B cell (primary cell): Measurements from ENCODE around the gene ATP1A4. TPM values are rescaled to one million over a fixed set of nuclear protein-coding genes. Genes with fewer than 3 reads are reported as not detected.

Experiments
- ATAC-seq: fragments of 200-7000 bp; cut with Tn5 transposase; one replicate; pipeline ENCODE4 v1.10.0; 2021; ENCODE audit warnings: low read depth, mild to moderate bottlenecking, moderate number of reproducible peaks, moderate library complexity
- CTCF ChIA-PET: fragments of 350-600 bp; sonication (Branson Sonifier 250); formaldehyde crosslinking; loops from one replicate; lab custom pipeline; 2021; ENCODE audit warnings: antibody characterized with exemption, inconsistent platforms; lab: Charles Lee
- POLR2A ChIA-PET: fragments of 350-600 bp; sonication (Branson Sonifier 250); formaldehyde crosslinking; loops from one replicate; lab custom pipeline; 2021; ENCODE audit warnings: antibody characterized with exemption; lab: Charles Lee
- DNase-seq: peaks from one replicate; pipeline ENCODE4 v3.0.0; 2013
- H2AFZ ChIP-seq: 2 replicates; pipeline ENCODE4 v1.6.1; 2012; ENCODE audit warnings: mild to moderate bottlenecking, low read depth, low read length; ENCODE audit not compliant: insufficient read depth, poor library complexity, severe bottlenecking
- H3K27ac ChIP-seq, 2 donors: 1 replicate in 1 of 2; 2 replicates in 1 of 2; pipeline ENCODE4 v1.5.1; 2012 to 2013; ENCODE audit warnings: low read length in 2 of 2, mild to moderate bottlenecking in 2 of 2, moderate library complexity in 1 of 2
- H3K27me3 ChIP-seq, 4 experiments: fragments of 200-600 bp in 1 of 4; sonication (generic) in 1 of 4; replicated peaks in 1 of 4; 1 replicate in 2 of 4; 2 replicates in 2 of 4; pipeline versions ENCODE4 v1.6.1 to v1.7.0; 2013 to 2016; ENCODE audit warnings: low read length in 3 of 4, mild to moderate bottlenecking in 2 of 4, mixed read lengths in 1 of 4, moderate library complexity in 1 of 4; ENCODE audit not compliant: insufficient read depth in 4 of 4, control insufficient read depth in 3 of 4; ENCODE audit errors: control extremely low read depth in 1 of 4
- H3K36me3 ChIP-seq, 2 experiments: replicated peaks in 1 of 2; 1 replicate in 1 of 2; 2 replicates in 1 of 2; pipeline versions ENCODE4 v1.6.1 to v1.7.1; 2013; ENCODE audit warnings: low read length in 1 of 2; ENCODE audit not compliant: insufficient read depth in 2 of 2, control insufficient read depth in 1 of 2; ENCODE audit errors: control extremely low read depth in 1 of 2, extremely low read depth in 1 of 2
- H3K4me1 ChIP-seq, 2 donors: fragments of 200-600 bp in 1 of 2; sonication (generic) in 1 of 2; 1 replicate in 1 of 2; 2 replicates in 1 of 2; pipeline versions ENCODE4 v1.5.1 to v1.6.1; 2013 to 2017; ENCODE audit warnings: low read length in 2 of 2; ENCODE audit not compliant: control insufficient read depth in 2 of 2, insufficient read depth in 2 of 2
- H3K4me2 ChIP-seq: replicated peaks from 2 replicates; pipeline ENCODE3; 2012; ENCODE audit warnings: mild to moderate bottlenecking, low read depth, low read length; ENCODE audit not compliant: poor library complexity, severe bottlenecking
- H3K4me3 ChIP-seq, 5 experiments: fragments of 200-600 bp in 1 of 5; sonication (generic) in 1 of 5; 1 replicate in 3 of 5; 2 replicates in 2 of 5; pipeline versions ENCODE4 v1.5.1 to v1.7.0; 2011 to 2016; ENCODE audit warnings: low read length in 4 of 5, mild to moderate bottlenecking in 4 of 5, low read depth in 2 of 5, control low read depth in 1 of 5, moderate library complexity in 1 of 5; ENCODE audit not compliant: insufficient read depth in 1 of 5; ENCODE audit errors: control extremely low read depth in 1 of 5, extremely low read depth in 1 of 5
- H3K79me2 ChIP-seq: fragments of 200-600 bp; sonication (generic); one replicate; pipeline ENCODE4 v1.6.0; 2016; ENCODE audit warnings: low read length; ENCODE audit not compliant: control insufficient read depth, insufficient read depth
- H3K9ac ChIP-seq: fragments of 200-600 bp; sonication (generic); 2 replicates; pipeline ENCODE4 v1.6.1; 2017; ENCODE audit warnings: mild to moderate bottlenecking, low read length, moderate library complexity
- H3K9me3 ChIP-seq, 3 donors: one replicate each; pipeline versions ENCODE4 v1.6.1 to v1.7.1; 2013; ENCODE audit warnings: low read length in 2 of 3; ENCODE audit not compliant: control insufficient read depth in 2 of 3, insufficient read depth in 1 of 3; ENCODE audit errors: control extremely low read depth in 1 of 3
- H4K20me1 ChIP-seq: 2 replicates; pipeline ENCODE4 v1.6.0; 2012; ENCODE audit warnings: mild to moderate bottlenecking, low read length; ENCODE audit not compliant: insufficient read depth, control insufficient read depth, poor library complexity, severe bottlenecking
- H3K27ac Mint-ChIP-seq: one replicate; pipeline ENCODE4 v1.8.0; 2021; ENCODE audit warnings: mixed read lengths
- H3K27me3 Mint-ChIP-seq: one replicate; pipeline ENCODE4 v1.8.0; 2021; ENCODE audit warnings: mixed read lengths
- H3K4me1 Mint-ChIP-seq: one replicate; pipeline ENCODE4 v1.8.0; 2021; ENCODE audit warnings: mixed read lengths
- H3K4me3 Mint-ChIP-seq: one replicate; pipeline ENCODE4 v1.8.0; 2021; ENCODE audit warnings: mixed read lengths
- H3K9me3 Mint-ChIP-seq: one replicate; pipeline ENCODE4 v1.8.0; 2022; ENCODE audit warnings: mixed read lengths; ENCODE audit not compliant: insufficient read depth
- EZH2 ChIP-seq: IDR thresholded peaks from 2 replicates; pipeline ENCODE4 v1.6.1; 2012; ENCODE audit warnings: borderline replicate concordance, low read depth, mild to moderate bottlenecking, moderate library complexity, low read length; ENCODE audit not compliant: insufficient read depth, poor library complexity, severe bottlenecking
- WGBS: methylation state at CpG from one replicate; pipeline ENCODE4 v1.1.5; 2013; ENCODE audit warnings: missing lambda C conversion rate; ENCODE audit not compliant: insufficient coverage; 5-methylcytosine and 5-hydroxymethylcytosine counted together
- intact Hi-C: fragments of 100-400 bp; cut with micrococcal nuclease; formaldehyde crosslinking; loops from one replicate; pipeline ENCODE4 v1.10.0; 2022
- polyA plus RNA-seq: library from polyadenylated mRNA; depleted of rRNA; stranded (reverse); fragments of >200 nt; gene quantifications from 2 replicates; pipeline ENCODE4 v1.2.3, GENCODE V29; 2012
- total RNA-seq, 2 donors: library from RNA; stranded (reverse); fragments of 120-200 nt in 1 of 2; gene quantifications; 1 replicate in 1 of 2; 2 replicates in 1 of 2; pipeline versions ENCODE4 v1.2.3 to v1.2.4, GENCODE V29; 2013 to 2022
- TF ChIP-seq, protein P1 (sequence below): fragments of 200-600 bp; IDR thresholded peaks from one replicate; pipeline ENCODE4 v1.8.0; 2022; ENCODE audit warnings: antibody characterized with exemption, mild to moderate bottlenecking

ATP1A4 gene
- total and polyA plus RNA-seq, 2 donors (not counting 1 experiment from before 2014, with no cell fraction given): 0.12 TPM; not detected in 1

DNA sequence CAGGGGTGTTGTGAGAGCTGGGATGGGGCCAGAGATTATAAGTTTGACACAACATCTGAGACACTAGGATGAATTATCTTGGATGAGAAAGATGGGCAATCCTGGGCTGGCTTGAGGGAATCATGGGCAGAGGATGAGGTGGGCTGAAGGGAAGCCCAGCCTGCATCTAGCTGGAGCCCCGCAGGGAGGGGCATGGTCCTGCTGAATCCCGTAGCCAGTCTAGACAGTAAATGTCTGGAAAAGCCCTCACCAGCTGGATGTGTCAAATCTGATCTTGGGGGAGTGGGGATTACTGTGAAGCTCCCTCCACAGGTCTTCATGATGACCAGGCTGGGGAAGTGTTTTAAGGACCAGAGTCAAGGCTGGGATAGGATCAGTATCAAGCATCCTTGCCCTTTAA is 35.3 kb downstream of the ATP1A4 start:
- TF ChIP-seq EZH2: no peak
- TF ChIP-seq, protein P1, sequence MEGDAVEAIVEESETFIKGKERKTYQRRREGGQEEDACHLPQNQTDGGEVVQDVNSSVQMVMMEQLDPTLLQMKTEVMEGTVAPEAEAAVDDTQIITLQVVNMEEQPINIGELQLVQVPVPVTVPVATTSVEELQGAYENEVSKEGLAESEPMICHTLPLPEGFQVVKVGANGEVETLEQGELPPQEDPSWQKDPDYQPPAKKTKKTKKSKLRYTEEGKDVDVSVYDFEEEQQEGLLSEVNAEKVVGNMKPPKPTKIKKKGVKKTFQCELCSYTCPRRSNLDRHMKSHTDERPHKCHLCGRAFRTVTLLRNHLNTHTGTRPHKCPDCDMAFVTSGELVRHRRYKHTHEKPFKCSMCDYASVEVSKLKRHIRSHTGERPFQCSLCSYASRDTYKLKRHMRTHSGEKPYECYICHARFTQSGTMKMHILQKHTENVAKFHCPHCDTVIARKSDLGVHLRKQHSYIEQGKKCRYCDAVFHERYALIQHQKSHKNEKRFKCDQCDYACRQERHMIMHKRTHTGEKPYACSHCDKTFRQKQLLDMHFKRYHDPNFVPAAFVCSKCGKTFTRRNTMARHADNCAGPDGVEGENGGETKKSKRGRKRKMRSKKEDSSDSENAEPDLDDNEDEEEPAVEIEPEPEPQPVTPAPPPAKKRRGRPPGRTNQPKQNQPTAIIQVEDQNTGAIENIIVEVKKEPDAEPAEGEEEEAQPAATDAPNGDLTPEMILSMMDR: no peak
- no peaks in the 10 kb centered on the region for H3K27me3 ChIP-seq
- H3K27ac Mint-ChIP-seq: no peak overlapping the region

DNA sequence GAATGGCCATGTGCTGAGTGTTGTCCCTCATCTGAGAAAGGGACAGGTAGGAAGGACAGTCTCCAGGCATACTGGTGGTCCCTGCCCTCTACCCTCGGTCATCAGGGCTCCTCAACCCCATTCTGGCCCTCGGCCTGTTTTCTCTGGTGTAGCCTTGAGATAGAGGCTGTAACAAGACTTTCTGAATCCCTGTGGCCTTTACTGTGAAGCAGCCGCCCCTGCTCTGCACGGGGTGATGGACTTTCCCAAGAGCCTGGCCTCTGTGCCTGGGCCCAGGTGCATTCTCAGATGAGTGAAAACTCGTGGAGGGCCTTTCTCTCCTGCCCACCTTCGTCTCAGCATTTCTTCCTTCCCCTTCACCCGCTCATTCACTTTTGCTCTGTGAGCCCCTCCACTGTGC is 36.0 kb downstream of the ATP1A4 start:
- no peaks in the 10 kb centered on the region for H3K27me3 ChIP-seq
- ATAC-seq (no peak), DNase-seq (no peak)
- H3K4me1 ChIP-seq: no peaks in the 10 kb centered on the region
- ChIA-PET CTCF (interaction anchor here (1.2 to 7.6 kb wide), 4 partner anchors 32 to 104 kb away, joined by 3 to 160 read pairs (median 4); no protein-coding TSS in a partner anchor), POLR2A (no interaction called here)
- no peak overlapping the region for H3K4me3 Mint-ChIP-seq
- 82% methylated on average over 5 of the region's 7 CpGs for whole genome bisulfite sequencing
- H3K27me3 Mint-ChIP-seq: peaks cover 9% of the 10 kb centered on the region
- H3K27ac Mint-ChIP-seq: no peak overlapping the region
- no peaks in the 10 kb centered on the region for H3K4me1 Mint-ChIP-seq
- H3K4me2 ChIP-seq: no peak overlapping the region
- H3K36me3 ChIP-seq: no peaks in the 10 kb centered on the region
- no peaks in the 10 kb centered on the region for H3K79me2 ChIP-seq
- no peaks in the 10 kb centered on the region for H4K20me1 ChIP-seq
- H3K9me3 ChIP-seq: no peaks in the 10 kb centered on the region
- H3K27ac ChIP-seq: no peak overlapping the region
- no peaks in the 10 kb centered on the region for H3K9me3 Mint-ChIP-seq
- H3K4me3 ChIP-seq: no peak overlapping the region
- no peak overlapping the region for H3K9ac ChIP-seq
- H2AFZ ChIP-seq: no peak overlapping the region
- intact Hi-C loops: no loop called here
- TF ChIP-seq, protein P1: no peak
- no peak for TF ChIP-seq EZH2

More for the DNA sequence above, 35.3 kb downstream of the ATP1A4 start:
- ChIA-PET POLR2A (no interaction called here), CTCF (interaction anchor here (1.2 to 7.6 kb wide), 4 partner anchors 33 to 105 kb away, joined by 3 to 160 read pairs (median 4); no protein-coding TSS in a partner anchor)
- H3K9me3 Mint-ChIP-seq: no peaks in the 10 kb centered on the region
- Histone ChIP-seq H3K27ac (no peak overlapping the region), H3K9ac (no peak overlapping the region), H3K4me2 (no peak overlapping the region), H3K79me2 (no peaks in the 10 kb centered on the region), H3K36me3 (no peaks in the 10 kb centered on the region), H3K9me3 (no peaks in the 10 kb centered on the region), H3K4me1 (no peaks in the 10 kb centered on the region), H3K4me3 (no peak overlapping the region), H2AFZ (no peak overlapping the region), H4K20me1 (no peaks in the 10 kb centered on the region)
- intact Hi-C loops: no loop called here
- 93% methylated on average over 2 of the region's 2 CpGs for WGBS
- H3K27me3 Mint-ChIP-seq: peaks cover 15% of the 10 kb centered on the region
- H3K4me1 Mint-ChIP-seq: no peaks in the 10 kb centered on the region
- DNase-seq (no peak), ATAC-seq (no peak)
- no peak overlapping the region for H3K4me3 Mint-ChIP-seq
